Ascending aorta (tissue), 2 donors: ENCODE results near the gene PFKL. TPM values are rescaled to one million over a fixed set of nuclear protein-coding genes. Genes with fewer than 3 reads are reported as not detected.

Experiments used
- DNase-seq, 2 donors: peaks; one replicate each; pipeline ENCODE4 v3.0.0-alpha.2; 2019; ENCODE audit warnings: low spot score in 2 of 2
- H3K27ac ChIP-seq, 2 donors: fragments of 200-600 bp; sonication (generic); one replicate each; pipeline ENCODE4 v1.5.1; 2016 to 2017; ENCODE audit warnings: mild to moderate bottlenecking in 1 of 2
- H3K27me3 ChIP-seq: fragments of 200-600 bp; sonication (generic); one replicate; pipeline ENCODE4 v1.5.1; 2017
- H3K36me3 ChIP-seq, 2 donors: fragments of 200-600 bp; sonication (generic); one replicate each; pipeline ENCODE4 v1.5.1; 2016
- H3K4me1 ChIP-seq, 2 donors: fragments of 200-600 bp; sonication (generic); one replicate each; pipeline ENCODE4 v1.5.1; 2016 to 2017; ENCODE audit warnings: mild to moderate bottlenecking in 1 of 2
- H3K4me3 ChIP-seq, 2 donors: fragments of 200-600 bp; sonication (generic); one replicate each; pipeline ENCODE4 v1.5.1; 2016 to 2017; ENCODE audit warnings: mild to moderate bottlenecking in 1 of 2
- H3K9me3 ChIP-seq, 2 donors: fragments of 200-600 bp; sonication (generic); one replicate each; pipeline ENCODE4 v1.5.1; 2016
- intact Hi-C: fragments of 100-400 bp; cut with DNase I; formaldehyde crosslinking; loops from one replicate; pipeline ENCODE4 v1.15.1; 2023
- total RNA-seq: library from RNA; depleted of rRNA; stranded (reverse); fragments of >200 nt; gene quantifications from one replicate; pipeline ENCODE4 v1.1.0, GENCODE V29; 2016
- TF ChIP-seq, protein P1 (sequence below), 3 experiments: fragments of 200-600 bp in 2 of 3; fragments of 450-650 bp in 1 of 3; sonication (generic) in 2 of 3; IDR thresholded peaks; one replicate each; pipeline ENCODE4 v1.5.1; 2016 to 2019; ENCODE audit warnings: antibody characterized with exemption in 3 of 3, mild to moderate bottlenecking in 1 of 3, moderate library complexity in 1 of 3

The PFKL gene
- total RNA-seq, 1 donor from 2014 or later, result 153 TPM

DNA sequence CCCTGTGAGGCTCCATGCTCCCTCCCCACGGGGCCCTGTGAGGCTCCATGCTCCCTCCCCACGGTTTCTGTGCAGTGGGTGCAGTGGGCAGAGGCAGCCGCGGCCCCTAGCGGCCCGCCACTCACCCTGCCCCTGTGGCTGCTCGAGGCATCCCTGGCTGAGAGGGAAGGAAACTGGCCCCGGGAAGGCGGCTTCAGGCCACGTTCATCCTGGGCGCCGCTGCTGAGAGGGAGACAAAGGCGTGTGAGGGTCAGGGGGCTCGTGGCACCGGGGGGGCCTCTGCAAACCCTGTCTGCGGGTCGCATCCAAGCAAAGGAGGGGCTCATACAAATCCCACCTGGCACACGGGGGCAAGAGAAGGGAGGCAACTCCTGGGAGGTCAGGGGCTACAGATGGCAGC is 30.8 kb downstream of the PFKL start:
- Histone ChIP-seq H3K27ac (no peak overlapping the region), H3K36me3 (peaks cover 15 to 48% of the 10 kb centered on the region in 2 donors)

DNA sequence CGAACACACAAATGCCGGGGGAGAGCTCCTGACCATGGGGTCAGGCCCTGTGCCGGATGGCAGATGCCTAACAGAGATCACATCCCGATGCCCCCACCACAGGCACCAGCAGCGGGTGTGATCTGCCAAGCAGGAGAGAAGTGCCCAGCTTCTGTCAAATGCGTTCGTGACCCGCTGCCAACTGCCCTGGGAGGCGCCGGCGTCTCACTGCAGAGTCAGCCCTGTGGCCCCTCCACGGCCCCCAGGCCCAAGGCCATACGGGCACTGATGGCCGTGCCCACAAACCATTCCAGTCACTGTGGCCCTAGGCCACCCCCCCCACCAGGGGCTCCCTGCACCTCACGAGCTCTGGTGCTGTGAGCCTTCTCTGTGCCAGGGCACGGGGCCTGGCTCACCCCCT is 31.4 kb downstream of the PFKL start:
- Histone ChIP-seq H3K27me3 (no peaks in the 10 kb centered on the region), H3K27ac (no peak overlapping the region), H3K4me1 (no peaks in the 10 kb centered on the region), H3K4me3 (no peak overlapping the region), H3K36me3 (peaks cover 10 to 46% of the 10 kb centered on the region in 2 donors), H3K9me3 (no peaks in the 10 kb centered on the region)
- DNase-seq, result no peak
- TF ChIP-seq, protein P1, sequence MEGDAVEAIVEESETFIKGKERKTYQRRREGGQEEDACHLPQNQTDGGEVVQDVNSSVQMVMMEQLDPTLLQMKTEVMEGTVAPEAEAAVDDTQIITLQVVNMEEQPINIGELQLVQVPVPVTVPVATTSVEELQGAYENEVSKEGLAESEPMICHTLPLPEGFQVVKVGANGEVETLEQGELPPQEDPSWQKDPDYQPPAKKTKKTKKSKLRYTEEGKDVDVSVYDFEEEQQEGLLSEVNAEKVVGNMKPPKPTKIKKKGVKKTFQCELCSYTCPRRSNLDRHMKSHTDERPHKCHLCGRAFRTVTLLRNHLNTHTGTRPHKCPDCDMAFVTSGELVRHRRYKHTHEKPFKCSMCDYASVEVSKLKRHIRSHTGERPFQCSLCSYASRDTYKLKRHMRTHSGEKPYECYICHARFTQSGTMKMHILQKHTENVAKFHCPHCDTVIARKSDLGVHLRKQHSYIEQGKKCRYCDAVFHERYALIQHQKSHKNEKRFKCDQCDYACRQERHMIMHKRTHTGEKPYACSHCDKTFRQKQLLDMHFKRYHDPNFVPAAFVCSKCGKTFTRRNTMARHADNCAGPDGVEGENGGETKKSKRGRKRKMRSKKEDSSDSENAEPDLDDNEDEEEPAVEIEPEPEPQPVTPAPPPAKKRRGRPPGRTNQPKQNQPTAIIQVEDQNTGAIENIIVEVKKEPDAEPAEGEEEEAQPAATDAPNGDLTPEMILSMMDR (IDR thresholded peaks at IDR 0.05), result no peak
- intact Hi-C loops, result no loop called here

More for the DNA sequence above, 30.8 kb downstream of the PFKL start:
- intact Hi-C loops, result no loop called here
- Histone ChIP-seq H3K27me3 (no peaks in the 10 kb centered on the region), H3K9me3 (no peaks in the 10 kb centered on the region), H3K4me3 (no peak overlapping the region), H3K4me1 (no peaks in the 10 kb centered on the region)
- TF ChIP-seq, protein P1 (IDR thresholded peaks at IDR 0.05), result no peak
- DNase-seq, result no peak

DNA sequence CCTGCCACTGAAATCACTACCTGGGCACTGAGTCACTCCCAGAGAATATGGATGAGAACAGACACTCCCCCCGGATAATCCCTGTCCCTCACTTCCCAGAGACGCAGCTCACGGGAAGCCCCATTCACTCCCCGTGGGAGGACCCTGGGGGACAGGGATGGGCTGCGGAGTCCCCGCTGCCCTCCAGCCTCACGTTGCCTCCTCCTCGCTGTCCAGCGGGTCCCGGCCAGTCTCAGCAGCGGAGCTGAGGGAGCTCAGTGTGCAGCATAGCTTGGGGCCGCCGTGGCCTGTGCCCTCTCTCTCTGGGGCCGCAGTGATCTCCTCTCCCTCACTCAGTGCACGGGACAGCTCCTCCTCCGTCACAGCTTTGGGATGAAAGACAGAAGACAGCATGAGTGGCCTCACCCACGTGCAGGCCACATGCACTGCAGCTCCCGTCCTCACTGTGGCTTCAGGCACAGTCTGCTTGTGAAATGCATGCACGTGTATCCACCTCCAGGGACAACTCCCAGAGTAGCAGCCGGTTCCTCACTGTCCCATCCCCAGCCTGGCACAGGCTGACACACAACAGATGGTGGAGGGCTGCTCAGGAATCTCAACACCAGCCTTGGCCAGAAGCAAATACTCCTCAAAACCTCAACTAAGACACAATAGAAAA is 31.9 kb downstream of the PFKL start:
- intact Hi-C loops, result no loop called here
- TF ChIP-seq, protein P1 (IDR thresholded peaks at IDR 0.05), result no peak
- H3K27ac ChIP-seq, result no peak overlapping the region
- no peaks in the 10 kb centered on the region for H3K4me1 ChIP-seq
- no peaks in the 10 kb centered on the region for H3K9me3 ChIP-seq
- no peaks in the 10 kb centered on the region for H3K27me3 ChIP-seq
- H3K4me3 ChIP-seq, result no peak overlapping the region
- H3K36me3 ChIP-seq, result peaks cover 7 to 46% of the 10 kb centered on the region in 2 donors
- DNase-seq, result no peak

DNA sequence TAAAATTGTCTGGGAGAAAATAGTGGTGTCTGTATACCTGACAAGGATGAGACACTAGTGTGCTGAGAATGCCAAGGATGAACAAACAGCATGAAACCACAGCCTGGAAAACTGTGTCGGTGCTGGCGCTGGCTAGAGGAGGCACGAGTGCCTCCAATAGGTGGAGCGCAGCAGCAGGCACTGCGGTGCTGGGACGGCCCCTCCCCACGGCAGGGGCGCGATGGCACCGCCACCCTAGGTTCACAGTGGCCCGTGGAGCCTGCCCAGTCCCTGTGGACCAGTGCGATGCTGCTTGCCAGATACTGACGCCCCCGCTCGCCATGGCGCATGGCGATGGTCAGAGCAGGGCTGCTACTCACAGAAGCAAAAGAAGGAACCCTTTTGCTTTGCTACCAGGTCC is 32.5 kb downstream of the PFKL start:
- Histone ChIP-seq H3K4me3 (no peak overlapping the region), H3K9me3 (no peaks in the 10 kb centered on the region), H3K27ac (no peak overlapping the region), H3K4me1 (no peaks in the 10 kb centered on the region), H3K36me3 (peaks cover 4 to 40% of the 10 kb centered on the region in 2 donors), H3K27me3 (no peaks in the 10 kb centered on the region)
- no peak for DNase-seq
- intact Hi-C loops, result no loop called here
- TF ChIP-seq, protein P1 (IDR thresholded peaks at IDR 0.05), result no peak

DNA sequence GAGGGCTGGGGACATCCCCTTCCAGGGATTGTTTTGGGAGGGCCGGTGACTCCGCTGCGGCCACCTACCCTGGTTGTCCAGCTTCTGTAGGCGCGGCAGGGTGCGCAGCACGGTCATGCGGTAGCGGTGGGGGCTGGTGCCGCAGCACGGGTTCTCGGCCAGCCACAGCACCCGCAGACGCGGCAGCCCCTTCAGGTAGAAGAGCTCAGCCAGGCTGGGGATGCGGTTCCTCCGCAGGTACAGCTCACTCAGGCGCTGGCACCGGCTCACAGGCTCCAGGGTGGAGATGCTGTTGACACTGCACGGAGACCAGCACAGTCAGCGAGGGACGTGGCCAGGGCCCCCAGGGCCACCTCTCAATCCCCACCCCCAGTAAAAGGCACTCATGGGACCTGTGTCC is 33.1 kb downstream of the PFKL start:
- no peak for DNase-seq
- Histone ChIP-seq H3K9me3 (no peaks in the 10 kb centered on the region), H3K27ac (no peak overlapping the region), H3K4me3 (no peak overlapping the region), H3K27me3 (no peaks in the 10 kb centered on the region), H3K36me3 (peaks cover 4 to 37% of the 10 kb centered on the region in 2 donors), H3K4me1 (peaks cover under 1 to 2% of the 10 kb centered on the region in 2 donors)
- intact Hi-C loops, result no loop called here
- TF ChIP-seq, protein P1 (IDR thresholded peaks at IDR 0.05), result no peak
